K562 (cell line): ENCODE data around the gene ADAMTS14. TPM values are rescaled to one million over a fixed set of nuclear protein-coding genes. Genes with fewer than 3 reads are reported as not detected.

ENCODE experiments used
- ATAC-seq: fragments of 200-7000 bp; cut with Tn5 transposase; 3 replicates; pipeline ENCODE4 v1.9.1; 2020; ENCODE audit warnings: moderate library complexity
- BruUV-seq: library from RNA; stranded (reverse); fragments of 400-500 nt; replicated peaks from 2 replicates; lab custom pipeline; 2021; lab: Mats Ljungman, UMichigan
- CTCF ChIA-PET: fragments of 300-600 bp; formaldehyde crosslinking; extraction: SDS; loops from one replicate; lab custom pipeline; 2021; ENCODE audit warnings: low intra/inter-chr PET ratio; lab: Yijun Ruan, JAX
- POLR2A ChIA-PET: fragments of 300-600, 350-650 bp; sonication (Branson Sonifier 250); formaldehyde crosslinking; extraction: SDS; loops from one replicate; lab custom pipeline; 2021; ENCODE audit warnings: antibody characterized with exemption, inconsistent platforms; lab: Yijun Ruan, JAX
- DNase-seq, 4 experiments: peaks; one replicate each; pipeline versions ENCODE4 v3.0.0 to v3.0.0-alpha.2; 2011 to 2018; ENCODE audit warnings: low spot score in 3 of 4, mixed read lengths in 3 of 4; ENCODE audit errors: extremely low read depth in 1 of 4
- FAIRE-seq: peaks from 2 replicates; lab custom pipeline; 2011; peaks lifted over from hg19 to GRCh38; lab: Jason Lieb, UNC
- H2AFZ ChIP-seq: 2 replicates; pipeline ENCODE4 v1.6.0; 2011; ENCODE audit warnings: low read depth, low read length, control low read depth, inconsistent platforms
- H3K27ac ChIP-seq: fragments of 200-600 bp; 3 replicates; pipeline ENCODE4 v1.8.0; 2011; ENCODE audit warnings: low read depth, mild to moderate bottlenecking, control low read depth, inconsistent platforms, low read length, moderate library complexity, mixed read lengths; ENCODE audit errors: extremely low read depth
- H3K27me3 ChIP-seq, 2 experiments: fragments of 300-600 bp in 1 of 2; 2 replicates in 1 of 2; 3 replicates in 1 of 2; pipeline versions ENCODE4 v1.6.0 to v1.8.0; 2011; ENCODE audit warnings: inconsistent platforms in 2 of 2, low read length in 2 of 2, mild to moderate bottlenecking in 1 of 2, mixed read lengths in 1 of 2, moderate library complexity in 1 of 2; ENCODE audit not compliant: control insufficient read depth in 2 of 2, insufficient read depth in 2 of 2
- H3K36me3 ChIP-seq: fragments of 300-600 bp; 3 replicates; pipeline ENCODE4 v1.8.0; 2011; ENCODE audit warnings: mild to moderate bottlenecking, low read length, inconsistent platforms; ENCODE audit not compliant: control insufficient read depth, insufficient read depth
- H3K4me1 ChIP-seq, 2 experiments: fragments of 200-600 bp in 1 of 2; replicated peaks in 1 of 2; 2 replicates in 1 of 2; 3 replicates in 1 of 2; pipeline versions ENCODE4 v1.5.1 to v1.8.0; 2011; ENCODE audit warnings: inconsistent platforms in 2 of 2, low read length in 2 of 2, mild to moderate bottlenecking in 1 of 2, mixed read lengths in 1 of 2, moderate library complexity in 1 of 2; ENCODE audit not compliant: control insufficient read depth in 2 of 2, insufficient read depth in 2 of 2
- H3K4me2 ChIP-seq: 2 replicates; pipeline ENCODE4 v1.6.1; 2011; ENCODE audit warnings: low read length, control low read depth, inconsistent platforms, mixed read lengths; ENCODE audit not compliant: insufficient read depth
- H3K4me3 ChIP-seq: fragments of 200-600 bp; sonication (generic), shearing (Covaris generic); 2 replicates; pipeline ENCODE4 v1.5.1; 2016; ENCODE audit warnings: control low read depth, inconsistent platforms
- H3K79me2 ChIP-seq: fragments of 200-600 bp; 3 replicates; pipeline ENCODE4 v1.8.0; 2011; ENCODE audit warnings: low read length, inconsistent platforms; ENCODE audit not compliant: control insufficient read depth, insufficient read depth
- H3K9ac ChIP-seq, 2 experiments: 2 replicates each; pipeline versions ENCODE4 v1.6.0 to v1.6.1; 2011; ENCODE audit warnings: low read depth in 2 of 2, low read length in 2 of 2, control low read depth in 1 of 2, inconsistent platforms in 1 of 2, mild to moderate bottlenecking in 1 of 2, mixed read lengths in 1 of 2; ENCODE audit not compliant: insufficient read depth in 1 of 2
- H3K9me1 ChIP-seq: one replicate; pipeline ENCODE4 v1.6.0; 2011; ENCODE audit warnings: inconsistent platforms, mild to moderate bottlenecking, low read length, moderate library complexity; ENCODE audit not compliant: control insufficient read depth, insufficient read depth
- H3K9me3 ChIP-seq: replicated peaks from 2 replicates; pipeline ENCODE4 v1.5.1; 2011; ENCODE audit warnings: low read depth, low read length, inconsistent platforms; ENCODE audit not compliant: control insufficient read depth, insufficient read depth
- H4K20me1 ChIP-seq: replicated peaks from 2 replicates; pipeline ENCODE4 v1.6.1; 2011; ENCODE audit warnings: low read length, inconsistent platforms, mixed read lengths; ENCODE audit not compliant: control insufficient read depth, insufficient read depth
- ADNP ChIP-seq: fragments of 200-800 bp; sonication (Bioruptor generic); IDR thresholded peaks from 2 replicates; pipeline ENCODE4 v1.6.1; 2016; ENCODE audit warnings: missing genetic modification characterization, missing compliant biosample characterization
- CBX5 ChIP-seq: IDR thresholded peaks from 2 replicates; pipeline ENCODE4 v1.6.1; 2014; ENCODE audit warnings: low read depth, borderline replicate concordance
- CEBPB ChIP-seq: fragments of 450-650 bp; IDR thresholded peaks from 2 replicates; pipeline ENCODE4 v1.6.1; 2016; ENCODE audit warnings: missing genetic modification characterization, missing compliant biosample characterization
- FOS ChIP-seq: IDR thresholded peaks from 3 replicates; pipeline ENCODE4 v1.6.1; 2011; ENCODE audit not compliant: insufficient read length; ENCODE audit errors: extremely low read depth
- GTF2B ChIP-seq: IDR thresholded peaks from 2 replicates; pipeline ENCODE4 v1.6.1; 2011; ENCODE audit not compliant: insufficient read length; ENCODE audit errors: extremely low read depth
- HBP1 ChIP-seq: fragments of 450-650 bp; formaldehyde crosslinking; IDR thresholded peaks from 2 replicates; pipeline ENCODE4 v1.4.0; 2022; ENCODE audit warnings: missing genetic modification characterization
- MCM3 ChIP-seq: fragments of 450-650 bp; IDR thresholded peaks from 2 replicates; pipeline ENCODE4 v1.6.1; 2016
- NFE2 ChIP-seq: IDR thresholded peaks from 2 replicates; pipeline ENCODE4 v1.6.1; 2014; ENCODE audit warnings: antibody characterized with exemption, low read depth
- NFIC ChIP-seq: fragments of 450-650 bp; IDR thresholded peaks from 2 replicates; pipeline ENCODE4 v1.6.1; 2017; ENCODE audit warnings: mild to moderate bottlenecking, inconsistent platforms
- NR2F6 ChIP-seq: fragments of 450-650 bp; formaldehyde crosslinking; IDR thresholded peaks from 2 replicates; pipeline ENCODE4 v1.4.0; 2020; ENCODE audit warnings: mild to moderate bottlenecking
- PHB2 ChIP-seq: fragments of 450-650 bp; IDR thresholded peaks from 2 replicates; pipeline ENCODE4 v1.6.1; 2017; ENCODE audit warnings: low read depth
- PRPF4 ChIP-seq: fragments of 200-400 bp; formaldehyde crosslinking; IDR thresholded peaks from one replicate; pipeline ENCODE4 v1.6.1; 2017; ENCODE audit warnings: low read length, low read depth, mild to moderate bottlenecking; ENCODE audit not compliant: insufficient read depth, poor library complexity, severe bottlenecking
- TAL1 ChIP-seq: fragments of 450-650 bp; IDR thresholded peaks from 2 replicates; pipeline ENCODE4 v1.6.1; 2016; ENCODE audit warnings: mild to moderate bottlenecking
- TRIM24 ChIP-seq, 2 experiments: fragments of 450-650 bp; IDR thresholded peaks; 2 replicates each; pipeline ENCODE4 v1.6.1; 2016
- TRIM28 ChIP-seq: fragments of 450-650 bp; IDR thresholded peaks from 2 replicates; pipeline ENCODE4 v1.6.1; 2017
- ZFX ChIP-seq: sonication (generic); formaldehyde crosslinking; IDR thresholded peaks from 2 replicates; pipeline ENCODE4 v1.8.0; 2022; ENCODE audit warnings: mild to moderate bottlenecking, missing genetic modification reagents, moderate library complexity
- ZNF280A ChIP-seq: fragments of 450-650 bp; IDR thresholded peaks from 2 replicates; pipeline ENCODE4 v1.6.1; 2018; ENCODE audit warnings: mild to moderate bottlenecking, low read depth; ENCODE audit not compliant: partially characterized antibody
- WGBS: fragments of 100-300 bp; shearing (Covaris generic); methylation state at CpG from one replicate; pipeline ENCODE4 v1.1.6; 2016; ENCODE audit warnings: low coverage, mixed read lengths; ENCODE audit not compliant: insufficient coverage; ENCODE audit errors: missing lambda C conversion rate; 5-methylcytosine and 5-hydroxymethylcytosine counted together
- in situ Hi-C: fragments of 300-500 bp; cut with MboI; formaldehyde crosslinking; loops from 4 replicates; pipeline ENCODE4 v1.15.0; 2018; ENCODE audit warnings: inconsistent platforms, mixed read lengths
- intact Hi-C: fragments of 100-400 bp; cut with micrococcal nuclease; formaldehyde crosslinking; loops from 2 replicates; pipeline ENCODE4 v1.14.2; 2022
- polyA plus RNA-seq, 8 experiments: library from polyadenylated mRNA; depleted of rRNA in 4 of 8; stranded (reverse) in 5 of 8; unstranded in 3 of 8; fragments of >200 nt; fragmentation: Nextera tagmentation in 2 of 8; fragmentation: Illumina TruSeq in 1 of 8; extraction: Ambion mirVana in 2 of 8; extraction: Trizol in 1 of 8; gene quantifications; 2 replicates each; pipeline versions ENCODE4 v1.2.1 to v1.2.3, GENCODE V29; 2011 to 2014; ENCODE audit warnings: inconsistent platforms in 1 of 8, missing spikeins in 1 of 8
- total RNA-seq, 7 experiments: library from RNA; depleted of rRNA in 6 of 7; stranded (reverse); fragments of >200 nt in 6 of 7; fragmentation: Illumina TruSeq in 2 of 7; extraction: Trizol in 2 of 7; gene quantifications; 2 replicates each; pipeline versions ENCODE4 v1.2.1 to v1.2.3, GENCODE V29; 2011 to 2021; ENCODE audit warnings: low replicate concordance in 1 of 7

The ADAMTS14 gene
- total and polyA plus RNA-seq, 9 of the 15 experiments (the other 6 are each of a cell fraction or from before 2014, with no cell fraction given), result 0.04 to 37.4 (median 15.9) TPM

- TF ChIP-seq HBP1 (CRISPR knock-in tag) (0 out of 2 replicates have a peak, but pooled peaks have one; percentile 11), TAL1 (peak; percentile 47; the same call in 1 of the 2 replicates), TRIM24 (IDR thresholded peaks at IDR 0.05) (peak in 1 of 2 experiments; percentile 26; a peak in 1 of 4 replicates), CBX5 (0 out of 2 replicates have a peak, but pooled peaks have one; percentile 25), ADNP (tag) (0 out of 2 replicates have a peak, but pooled peaks have one; percentile 18)
Observed at GRCh38 chr10:70650718-70651117, 21.6 kb upstream of the ADAMTS14 start (continued).

- Histone ChIP-seq H3K4me1 (peaks cover 10 to 39% of the 10 kb centered on the region in 2 experiments; a peak in 4 of 5 replicates), H3K79me2 (no peaks in the 10 kb centered on the region), H3K36me3 (no peaks in the 10 kb centered on the region), H2AFZ (no peak overlapping the region), H4K20me1 (no peaks in the 10 kb centered on the region), H3K27me3 (no peaks in the 10 kb centered on the region), H3K4me2 (no peak overlapping the region), H3K4me3 (no peak overlapping the region), H3K27ac (no peak overlapping the region), H3K9me1 (no peaks in the 10 kb centered on the region), H3K9me3 (peaks cover 48% of the 10 kb centered on the region), H3K9ac (no peak overlapping the region)
- FAIRE-seq, result no peak
- DNase-seq, result peak in 1 of 4 experiments; percentile 67
- BruUV-seq, result no TSS peak
- intact Hi-C loops, result no loop called here
- CTCF ChIA-PET, result no interaction called here
- no peak for ATAC-seq
- 93% methylated on average over 5 of the region's 5 CpGs for WGBS
- POLR2A ChIA-PET, result interaction anchor here (0.7 kb wide), 1 partner anchor 10 kb away, joined by 3 read pairs; no protein-coding TSS in a partner anchor
- in situ Hi-C loops, result no loop called here
- TF ChIP-seq ZFX (CRISPR knock-in tag), result no peak
- TF ChIP-seq PHB2, result no peak
- TF ChIP-seq ZNF280A, result peak; percentile 85
- no peak; the same call in 1 of the 2 replicates for TF ChIP-seq NFIC
- peak; percentile 57 for TF ChIP-seq CEBPB (tag)
- no peak for TF ChIP-seq NR2F6 (CRISPR knock-in tag)
- TF ChIP-seq NFE2, result 0 out of 2 replicates have a peak, but pooled peaks have one; percentile 9
- no peak for TF ChIP-seq FOS
- peak; percentile 98 for TF ChIP-seq TRIM28
- no peak for TF ChIP-seq GTF2B
- TF ChIP-seq PRPF4, result no peak
- TF ChIP-seq MCM3, result no peak
- peak; percentile 97 for TF ChIP-seq CBX5
Observed at GRCh38 chr10:70651661-70652060, 20.6 kb upstream of the ADAMTS14 start.
